ENCODE data around the gene MFAP4. TPM values are rescaled to one million over a fixed set of nuclear protein-coding genes. Genes with fewer than 3 reads are reported as not detected.

MFAP4 gene
- total RNA-seq, 1 donor from 2014 or later: 0.93 TPM

GRCh38 chr17:19411631-19412030 lies 24.6 kb upstream of the MFAP4 start:
- DNase-seq (ENCODE audit: low read depth) (no peak), FAIRE-seq (no peak)
- no peak overlapping the region for H3K27ac ChIP-seq (ENCODE audit: low read depth, low read length)
- Mint-ChIP-seq H3K9me3 (ENCODE audit: unreplicated experiment) (no peaks in the 10 kb centered on the region), H3K36me3 (ENCODE audit: low read depth, unreplicated experiment) (no peaks in the 10 kb centered on the region), H3K27me3 (ENCODE audit: low read depth, unreplicated experiment) (peaks cover 16% of the 10 kb centered on the region), H3K4me3 (ENCODE audit: unreplicated experiment) (no peak overlapping the region), H3K4me1 (ENCODE audit: low read depth, unreplicated experiment) (peaks cover 9% of the 10 kb centered on the region), H3K27ac (ENCODE audit: unreplicated experiment) (no peak overlapping the region)
- H3K4me3 ChIP-seq (ENCODE audit: insufficient read depth, low read depth, low read length): no peak overlapping the region
- H3K79me2 ChIP-seq (ENCODE audit: insufficient read depth, low read length): no peaks in the 10 kb centered on the region
- peaks cover 25% of the 10 kb centered on the region for H3K4me1 ChIP-seq (ENCODE audit: insufficient read depth, low read length)
- H3K36me3 ChIP-seq (ENCODE audit: insufficient read depth, low read length): no peaks in the 10 kb centered on the region
- H3K27me3 ChIP-seq (ENCODE audit: insufficient read depth, low read length): no peaks in the 10 kb centered on the region
- H4K20me1 ChIP-seq (ENCODE audit: insufficient read depth, low read length): no peaks in the 10 kb centered on the region
- TF ChIP-seq EZH2 (IDR thresholded peaks at IDR 0.05; ENCODE audit: insufficient read depth, low read length) (no peak), CTCF (IDR thresholded peaks at IDR 0.05; ENCODE audit: insufficient read depth, low read depth, low read length) (no peak)
- peak overlapping the region; percentile 52 for H2AFZ ChIP-seq (ENCODE audit: low read depth, low read length)
- H3K9me3 ChIP-seq (ENCODE audit: insufficient read depth, low read depth, low read length): no peaks in the 10 kb centered on the region
- H3K4me2 ChIP-seq (ENCODE audit: low read length): peak overlapping the region; percentile 82
- H3K9ac ChIP-seq (ENCODE audit: low read length): no peak overlapping the region

GRCh38 chr17:19410875-19411620 lies 24.1 kb upstream of the MFAP4 start, which contains the start of gene RNF112:
RNF112 (plus strand) TSS chr17:19411232; CDS start chr17:19411409, 177 bp downstream.
- H3K27ac ChIP-seq (ENCODE audit: low read depth, low read length): no peak within 1 kb of the TSS

More at GRCh38 chr17:19410875-19411620, 24.1 kb upstream of the MFAP4 start, which contains the start of gene RNF112:
- H3K27me3 ChIP-seq (ENCODE audit: insufficient read depth, low read length): no peaks in the 10 kb centered on the region
- H3K4me1 ChIP-seq (ENCODE audit: insufficient read depth, low read length): peaks cover 25% of the 10 kb centered on the region
- Mint-ChIP-seq H3K36me3 (ENCODE audit: low read depth, unreplicated experiment) (no peaks in the 10 kb centered on the region), H3K9me3 (ENCODE audit: unreplicated experiment) (no peaks in the 10 kb centered on the region), H3K27me3 (ENCODE audit: low read depth, unreplicated experiment) (peaks cover 13% of the 10 kb centered on the region), H3K4me3 (ENCODE audit: unreplicated experiment) (peak within 1 kb of the TSS; percentile 60), H3K4me1 (ENCODE audit: low read depth, unreplicated experiment) (peaks cover 9% of the 10 kb centered on the region), H3K27ac (ENCODE audit: unreplicated experiment) (no peak within 1 kb of the TSS)
- H3K4me2 ChIP-seq (ENCODE audit: low read length): peak within 1 kb of the TSS; percentile 82
- peak within 1 kb of the TSS; percentile 44 for H3K4me3 ChIP-seq (ENCODE audit: insufficient read depth, low read depth, low read length)
- H3K9ac ChIP-seq (ENCODE audit: low read length): peak within 1 kb of the TSS; percentile 38
- H3K36me3 ChIP-seq (ENCODE audit: insufficient read depth, low read length): no peaks in the 10 kb centered on the region
- TF ChIP-seq CTCF (IDR thresholded peaks at IDR 0.05; ENCODE audit: insufficient read depth, low read depth, low read length): no peak
- TF ChIP-seq EZH2 (IDR thresholded peaks at IDR 0.05; ENCODE audit: insufficient read depth, low read length): no peak
- peak within 1 kb of the TSS; percentile 83 for H2AFZ ChIP-seq (ENCODE audit: low read depth, low read length)
- H4K20me1 ChIP-seq (ENCODE audit: insufficient read depth, low read length): no peaks in the 10 kb centered on the region
- no peak for FAIRE-seq
- H3K9me3 ChIP-seq (ENCODE audit: insufficient read depth, low read depth, low read length): no peaks in the 10 kb centered on the region
- peak; percentile 47 for DNase-seq (ENCODE audit: low read depth)
- no peaks in the 10 kb centered on the region for H3K79me2 ChIP-seq (ENCODE audit: insufficient read depth, low read length)

All from astrocyte (in vitro differentiated cells and primary cell).